ENCODE measurements around the gene APCDD1L.

Gene APCDD1L

GRCh38 chr20:58475466-58475865 is 39.7 kb downstream of the APCDD1L start:
- no peaks in the 10 kb centered on the region for H3K4me1 ChIP-seq (ENCODE audit: insufficient read depth, low read length, severe bottlenecking)
- peaks cover 6% of the 10 kb centered on the region; the same call in 1 of the 2 replicates for H3K27me3 ChIP-seq (ENCODE audit: insufficient read depth, low read length)
- H3K4me3 ChIP-seq (ENCODE audit: low read depth, low read length, poor library complexity, severe bottlenecking) = no peak overlapping the region
- no peak overlapping the region for H3K4me2 ChIP-seq (ENCODE audit: low read length)
- TF ChIP-seq CTCF (IDR thresholded peaks at IDR 0.05; ENCODE audit: low read length) (no peak), EZH2 (IDR thresholded peaks at IDR 0.05; ENCODE audit: borderline replicate concordance, low read length) (no peak)
- H3F3A ChIP-seq (ENCODE audit: insufficient read depth, low read length) = no peaks in the 10 kb centered on the region
- H3K79me2 ChIP-seq (ENCODE audit: insufficient read depth, low read length) = no peaks in the 10 kb centered on the region
- H3K27ac ChIP-seq (ENCODE audit: low read depth, low read length, poor library complexity, severe bottlenecking) = no peak overlapping the region
- no peaks in the 10 kb centered on the region; the same call in 1 of the 2 replicates for H3K36me3 ChIP-seq (ENCODE audit: insufficient read depth, low read length)
- no peaks in the 10 kb centered on the region for H4K20me1 ChIP-seq (ENCODE audit: insufficient read depth, low read length)
- H3K9me2 ChIP-seq (ENCODE audit: low read depth, low read length) = no peaks in the 10 kb centered on the region
- H3K9me3 ChIP-seq (ENCODE audit: low read length) = no peaks in the 10 kb centered on the region
- H2AFZ ChIP-seq (ENCODE audit: low read length) = no peak overlapping the region
- no peak overlapping the region for H3K9ac ChIP-seq (ENCODE audit: low read length)

- Histone ChIP-seq H4K20me1 (ENCODE audit: insufficient read depth, low read length) (no peaks in the 10 kb centered on the region), H3K9ac (ENCODE audit: low read length) (no peak overlapping the region), H3K27me3 (ENCODE audit: insufficient read depth, low read length) (peaks cover 5% of the 10 kb centered on the region; the same call in 1 of the 2 replicates), H3K4me2 (ENCODE audit: low read length) (no peak overlapping the region), H3K9me3 (ENCODE audit: low read length) (no peaks in the 10 kb centered on the region), H3K79me2 (ENCODE audit: insufficient read depth, low read length) (no peaks in the 10 kb centered on the region), H3K4me1 (ENCODE audit: insufficient read depth, low read length, severe bottlenecking) (no peaks in the 10 kb centered on the region), H3K9me2 (ENCODE audit: low read depth, low read length) (no peaks in the 10 kb centered on the region), H2AFZ (ENCODE audit: low read length) (no peak overlapping the region), H3F3A (ENCODE audit: insufficient read depth, low read length) (no peaks in the 10 kb centered on the region), H3K36me3 (ENCODE audit: insufficient read depth, low read length) (no peaks in the 10 kb centered on the region; the same call in 1 of the 2 replicates), H3K27ac (ENCODE audit: low read depth, low read length, poor library complexity, severe bottlenecking) (no peak overlapping the region), H3K4me3 (ENCODE audit: low read depth, low read length, poor library complexity, severe bottlenecking) (no peak overlapping the region)
- TF ChIP-seq CTCF (IDR thresholded peaks at IDR 0.05; ENCODE audit: low read length) = no peak
- no peak for TF ChIP-seq EZH2 (IDR thresholded peaks at IDR 0.05; ENCODE audit: borderline replicate concordance, low read length)
Observed at GRCh38 chr20:58473453-58474425, 41.5 kb downstream of the APCDD1L start.

- no peaks in the 10 kb centered on the region for H3K79me2 ChIP-seq (ENCODE audit: insufficient read depth, low read length)
- no peak overlapping the region for H3K9ac ChIP-seq (ENCODE audit: low read length)
- no peaks in the 10 kb centered on the region for H3K4me1 ChIP-seq (ENCODE audit: insufficient read depth, low read length, severe bottlenecking)
- no peaks in the 10 kb centered on the region for H3K27me3 ChIP-seq (ENCODE audit: insufficient read depth, low read length)
- no peak overlapping the region for H3K4me2 ChIP-seq (ENCODE audit: low read length)
- H3F3A ChIP-seq (ENCODE audit: insufficient read depth, low read length) = no peaks in the 10 kb centered on the region
- no peaks in the 10 kb centered on the region for H3K36me3 ChIP-seq (ENCODE audit: insufficient read depth, low read length)
- H4K20me1 ChIP-seq (ENCODE audit: insufficient read depth, low read length) = no peaks in the 10 kb centered on the region
- no peaks in the 10 kb centered on the region for H3K9me3 ChIP-seq (ENCODE audit: low read length)
- H3K4me3 ChIP-seq (ENCODE audit: low read depth, low read length, poor library complexity, severe bottlenecking) = no peak overlapping the region
- no peak for TF ChIP-seq EZH2 (IDR thresholded peaks at IDR 0.05; ENCODE audit: borderline replicate concordance, low read length)
- no peak for TF ChIP-seq CTCF (IDR thresholded peaks at IDR 0.05; ENCODE audit: low read length)
- H3K27ac ChIP-seq (ENCODE audit: low read depth, low read length, poor library complexity, severe bottlenecking) = no peak overlapping the region
- H2AFZ ChIP-seq (ENCODE audit: low read length) = no peak overlapping the region
- no peaks in the 10 kb centered on the region for H3K9me2 ChIP-seq (ENCODE audit: low read depth, low read length)
Observed at GRCh38 chr20:58472273-58473018, 42.8 kb downstream of the APCDD1L start.
